Hypothalamus (tissue), 51 donors: ENCODE results near the gene TMEM184A.

Experiments
- DNase-seq, 51 donors: peaks; one replicate each; lab custom pipeline; 2025; lab: John Stamatoyannopoulos, UW

TMEM184A gene

DNA sequence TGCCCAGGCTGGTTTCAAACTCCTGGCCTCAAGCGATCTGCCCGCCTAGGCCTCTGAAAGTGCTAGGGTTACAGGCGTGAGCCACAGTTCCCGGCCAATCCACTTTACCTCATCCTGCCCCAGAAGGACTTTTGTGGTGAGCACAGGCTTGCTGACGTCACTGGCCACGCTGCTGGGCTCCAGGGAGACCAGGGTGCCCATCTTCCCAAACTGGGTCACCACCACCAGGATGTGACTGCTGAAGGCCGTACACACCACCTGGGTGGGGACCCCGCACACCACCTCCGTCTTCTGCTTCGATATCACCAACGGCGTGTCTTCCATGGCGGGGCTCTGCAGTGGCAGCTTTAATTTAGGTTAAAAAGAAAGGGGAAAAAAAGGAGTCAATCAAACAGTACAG is 13.0 kb upstream of the TMEM184A start:
- DNase-seq = no peak

DNA sequence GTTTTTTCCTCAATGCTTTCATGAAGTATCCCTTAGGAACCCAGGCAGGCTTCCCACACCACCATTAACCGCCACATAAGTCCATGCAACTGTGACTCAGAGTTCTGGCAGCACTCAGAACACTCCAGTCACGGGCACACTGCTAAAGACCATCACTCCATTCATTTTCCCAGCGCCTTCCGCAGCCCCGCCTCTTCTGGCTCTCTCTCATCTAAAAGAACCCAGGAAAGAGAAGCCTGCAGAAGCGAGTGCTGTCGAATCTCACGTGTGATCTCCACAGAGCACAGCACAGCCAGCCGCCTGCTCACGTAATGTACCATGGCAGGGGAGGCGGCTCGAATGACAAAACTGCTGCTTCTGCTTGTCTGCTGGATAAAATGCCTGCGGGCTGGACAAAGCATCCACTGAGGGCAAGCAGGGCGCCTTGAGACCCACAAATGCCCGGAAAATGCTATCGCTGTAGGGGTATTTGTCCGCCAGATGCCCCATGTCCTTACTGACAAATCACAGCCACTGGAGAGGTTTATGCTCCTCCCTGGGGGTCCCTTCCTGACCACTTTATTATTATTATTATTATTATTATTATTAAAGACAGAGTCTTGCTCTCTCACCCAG is 12.0 kb upstream of the TMEM184A start:
- DNase-seq = peak in 1 of 51 donors; percentile 42

GRCh38 chr7:1567049-1567771 is 11.2 kb upstream of the TMEM184A start:
- peak in 2 of 51 donors; percentile 50 to 53 for DNase-seq

GRCh38 chr7:1566687-1567048 is 10.7 kb upstream of the TMEM184A start:
- no peak for DNase-seq

DNA sequence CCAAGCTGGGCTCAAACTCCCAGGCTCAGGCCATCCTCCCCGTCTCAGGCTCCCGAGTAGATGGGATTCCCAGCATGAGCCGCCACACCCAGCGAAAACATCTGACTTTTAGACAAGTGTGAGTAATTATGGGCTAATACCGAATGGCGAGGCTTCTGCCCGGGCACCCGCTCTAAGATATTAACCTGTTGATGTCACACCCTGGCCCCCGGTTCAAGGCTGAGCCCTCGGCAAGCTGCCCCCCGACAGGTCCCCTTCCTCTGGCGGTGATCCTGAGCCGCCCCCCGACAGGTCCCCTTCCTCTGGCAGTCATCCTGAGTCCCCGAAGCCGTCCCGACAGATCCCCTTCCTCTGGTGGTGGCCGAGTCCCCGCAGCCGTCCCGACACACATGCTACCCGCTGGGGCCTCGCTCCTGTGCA is 8.6 kb upstream of the TMEM184A start:
- DNase-seq = no peak

- no peak for DNase-seq
Observed at GRCh38 chr7:1563981-1564602, 8.1 kb upstream of the TMEM184A start.

GRCh38 chr7:1562597-1563051 is 6.6 kb upstream of the TMEM184A start:
- no peak for DNase-seq

DNA sequence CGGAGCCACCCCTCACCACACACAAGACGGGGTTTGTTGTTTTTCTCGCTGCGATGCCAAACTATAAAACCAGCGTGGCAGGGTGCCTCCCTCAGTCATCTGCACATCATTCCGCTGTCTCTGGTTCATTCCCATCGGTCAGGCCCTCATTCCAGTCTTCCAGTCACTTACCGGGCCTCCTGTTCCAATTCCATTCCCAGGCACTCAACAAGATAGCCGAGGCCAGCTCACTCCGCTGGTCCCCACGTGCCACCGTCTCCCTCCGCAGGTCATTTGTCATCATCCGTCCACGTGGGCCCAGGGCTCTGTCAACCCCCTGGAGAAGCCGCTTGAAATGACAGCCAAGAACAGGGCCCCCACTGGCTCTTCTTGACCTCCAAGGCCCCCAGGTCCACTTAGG is 6.1 kb upstream of the TMEM184A start:
- no peak for DNase-seq

DNA sequence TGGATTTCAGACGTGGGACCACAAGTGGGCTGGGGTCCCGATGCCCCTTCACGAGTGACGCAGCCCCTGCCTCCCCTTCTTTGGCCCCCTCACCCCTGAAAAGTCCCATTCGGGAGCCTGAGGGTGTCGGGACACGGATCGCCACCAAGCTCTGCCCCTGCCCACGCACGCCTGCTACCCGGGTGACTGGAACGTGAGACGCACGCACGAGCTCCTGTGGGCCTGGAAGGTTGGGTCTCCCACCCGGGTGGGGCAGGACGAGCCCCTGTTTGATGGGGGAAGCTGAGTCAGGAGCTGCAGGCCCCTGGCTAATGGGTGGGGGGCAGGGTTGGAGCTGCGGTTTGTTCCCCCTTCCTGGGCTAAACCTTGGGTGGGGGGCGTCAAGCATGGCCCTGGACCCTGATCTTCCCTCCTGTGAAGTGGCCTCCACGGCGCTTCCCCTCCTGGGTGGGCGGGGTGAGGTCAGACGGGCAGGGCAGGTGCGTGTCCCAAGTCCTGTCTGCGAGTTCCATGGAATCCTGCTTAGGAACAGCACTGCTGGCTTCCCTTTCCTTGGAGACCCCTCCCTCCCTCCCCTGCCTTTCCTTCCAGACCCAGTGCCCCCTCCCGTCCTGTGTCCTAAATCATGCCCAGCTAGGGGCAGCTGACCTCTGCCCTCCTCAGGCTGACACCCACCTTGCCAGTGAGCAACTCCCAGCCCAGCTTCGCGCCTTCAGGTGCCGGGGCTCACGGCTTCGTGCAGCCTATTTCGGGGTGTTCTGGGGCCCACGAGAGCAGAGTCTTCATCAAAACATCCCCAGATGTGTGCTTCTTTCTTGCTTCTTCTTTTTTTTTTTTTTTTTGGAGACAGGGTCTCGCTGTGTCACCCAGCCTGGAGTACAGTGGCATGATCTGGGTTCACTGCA is 5.3 kb upstream of the TMEM184A start:
- no peak for DNase-seq

DNA sequence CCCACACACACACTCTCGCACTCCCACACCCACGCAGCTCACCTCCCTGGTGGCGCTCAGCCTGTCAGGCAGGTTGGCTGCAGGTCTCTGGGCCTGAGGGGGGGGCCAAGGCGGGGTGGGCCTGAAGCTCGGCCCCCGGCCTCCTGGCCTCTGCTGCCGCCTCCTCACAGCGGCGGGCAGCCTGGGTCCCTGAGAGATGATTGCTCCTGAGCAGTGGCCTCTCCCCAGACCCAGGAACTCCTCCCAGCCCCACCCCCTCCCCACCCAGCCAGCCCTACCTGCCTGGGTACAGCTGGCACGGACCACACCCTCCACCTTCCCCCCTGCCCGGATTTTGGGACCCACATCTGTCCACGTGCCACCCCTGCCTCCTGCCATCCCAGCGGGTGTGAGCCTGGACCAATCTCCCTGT is 4.6 kb upstream of the TMEM184A start:
- no peak for DNase-seq

DNA sequence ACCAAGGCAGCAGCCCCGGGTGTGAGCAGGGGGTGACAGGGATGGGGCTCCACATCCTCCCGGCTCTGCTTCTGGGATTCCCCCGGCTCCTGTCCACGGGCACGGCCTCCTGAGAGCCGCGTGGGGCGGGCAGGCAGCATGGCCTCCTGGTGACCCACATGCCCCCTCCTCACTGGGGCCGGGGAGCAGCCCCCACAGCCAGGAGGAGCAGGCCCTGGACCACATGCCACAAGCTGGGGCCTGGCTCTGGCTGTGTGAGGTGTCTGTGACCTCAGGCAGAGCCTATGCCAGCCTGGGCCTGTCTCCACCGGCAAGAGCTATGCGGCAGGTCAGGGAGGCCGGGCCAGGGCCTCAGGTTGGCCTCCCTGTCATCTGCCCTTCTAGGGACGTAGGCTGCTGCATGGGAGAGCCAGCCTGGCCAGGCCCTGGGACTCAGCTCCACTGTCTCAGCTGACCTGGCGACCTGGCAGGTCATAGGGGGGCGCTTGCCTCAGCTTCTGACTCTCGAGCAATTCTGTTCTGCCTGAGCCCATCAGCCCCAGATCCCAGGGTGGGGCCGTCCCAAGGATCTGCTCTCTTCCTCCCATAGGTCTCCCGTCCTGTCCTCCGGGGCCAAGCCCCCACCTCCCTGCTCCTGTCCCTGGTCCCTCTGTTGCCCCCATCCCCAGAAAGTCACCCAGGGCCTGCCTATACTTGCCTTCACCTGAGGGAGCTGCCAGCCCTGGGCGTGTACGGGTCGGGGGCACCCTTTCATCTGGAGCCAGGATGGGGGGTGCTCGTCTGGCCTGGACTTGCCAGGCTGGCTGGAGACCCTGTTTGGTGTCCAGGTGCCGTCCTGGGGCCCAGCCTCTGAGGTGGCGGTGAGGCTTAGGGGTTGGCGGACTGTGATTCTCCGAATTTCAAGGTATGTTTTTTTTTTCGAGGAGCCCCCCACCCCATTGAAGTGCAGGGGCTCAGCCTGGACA is 3.9 kb upstream of the TMEM184A start:
- no peak for DNase-seq

DNA sequence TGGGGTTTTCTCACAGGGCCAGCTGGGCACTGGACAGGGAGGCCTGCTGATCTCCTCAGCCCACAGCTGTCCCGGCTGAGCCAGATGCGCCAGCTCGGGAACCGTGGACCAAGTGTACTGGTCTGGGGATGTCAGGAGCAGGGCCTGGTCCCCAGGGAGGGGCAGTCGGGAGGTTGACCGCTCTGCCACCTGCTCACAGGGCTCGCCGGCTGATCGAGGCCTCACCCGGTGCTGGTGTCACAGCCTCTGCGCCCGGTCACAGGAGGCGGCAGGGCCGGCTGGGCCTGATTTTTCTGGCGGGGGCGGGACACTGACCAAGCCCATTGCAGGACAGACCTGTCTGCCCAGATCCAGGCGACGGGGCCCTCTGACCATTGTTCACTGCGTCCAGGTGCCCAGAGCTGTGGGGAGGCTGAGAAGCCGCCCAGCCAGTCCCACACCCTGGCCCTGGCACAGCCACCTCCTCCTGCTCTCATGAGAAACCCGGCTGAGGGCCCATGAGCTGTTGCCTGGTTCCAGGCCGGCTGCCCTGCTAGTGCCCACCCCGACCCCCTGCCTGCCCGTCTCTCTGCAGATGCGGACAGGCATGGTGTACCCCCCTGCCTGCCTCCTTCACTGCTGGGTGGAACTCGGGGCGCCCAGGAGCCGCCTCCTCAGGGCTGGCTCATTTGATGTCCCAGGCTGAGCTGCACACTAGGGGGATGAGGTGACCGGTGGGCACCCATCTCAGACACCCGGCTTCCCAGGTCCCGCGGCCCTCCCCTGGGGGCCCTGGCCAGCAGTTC is 3.0 kb upstream of the TMEM184A start:
- no peak for DNase-seq

DNA sequence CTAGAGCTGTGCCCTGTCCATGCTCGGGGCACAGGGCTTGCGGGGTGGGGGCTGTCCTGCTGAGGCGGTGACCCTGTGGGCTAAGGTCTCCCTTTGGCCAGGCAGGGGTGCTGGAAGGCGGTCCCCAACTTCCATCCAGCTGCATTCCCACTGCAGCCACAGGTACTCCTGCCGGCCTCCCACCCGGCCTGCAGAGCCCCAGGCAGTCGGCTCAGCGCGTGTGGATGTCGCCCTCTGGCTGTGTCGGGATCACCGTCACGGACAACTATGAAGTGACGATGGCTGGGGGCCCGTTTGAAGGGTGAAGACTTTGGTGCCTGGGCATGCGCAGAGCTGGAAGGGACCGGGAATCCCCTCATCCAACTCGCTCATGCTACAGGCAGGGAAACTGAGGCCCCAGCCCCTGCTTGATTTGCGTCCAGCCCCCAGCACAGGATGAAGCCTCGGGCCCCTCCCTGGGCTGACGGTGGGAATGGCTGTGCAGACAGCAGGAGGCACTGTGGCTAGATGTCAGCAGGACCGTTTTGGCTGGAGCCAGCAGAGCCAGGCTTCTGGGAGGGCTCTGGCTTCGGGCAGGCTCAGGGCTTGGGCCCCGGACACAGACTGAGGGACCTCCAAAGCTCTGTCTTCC is 2.3 kb upstream of the TMEM184A start:
- DNase-seq = no peak

DNA sequence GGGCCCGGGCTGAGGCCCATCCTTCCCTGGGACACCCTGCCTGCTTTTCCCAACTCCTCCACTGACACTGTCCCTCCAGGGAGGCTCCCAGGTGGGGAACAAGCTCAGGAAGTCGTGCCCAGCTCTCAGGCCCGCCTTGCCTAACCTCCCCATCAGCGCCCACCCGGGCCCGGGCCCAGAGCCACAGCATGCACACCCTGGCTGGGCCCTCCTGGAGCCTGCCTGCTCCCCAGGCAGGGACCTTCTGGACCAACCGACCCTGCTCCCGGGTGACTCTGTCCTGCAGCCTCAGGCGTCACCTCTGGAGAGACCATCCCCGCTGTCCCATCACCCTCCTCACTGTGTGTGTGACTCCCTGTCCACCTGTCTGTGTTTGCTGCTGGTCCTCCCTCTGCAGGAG is 1.8 kb upstream of the TMEM184A start:
- no peak for DNase-seq

- no peak for DNase-seq
Observed at GRCh38 chr7:1557006-1557405, 1.0 kb upstream of the TMEM184A start.

- DNase-seq = no peak
Observed at GRCh38 chr7:1555046-1555812, 776 bp downstream of the TMEM184A start.

DNA sequence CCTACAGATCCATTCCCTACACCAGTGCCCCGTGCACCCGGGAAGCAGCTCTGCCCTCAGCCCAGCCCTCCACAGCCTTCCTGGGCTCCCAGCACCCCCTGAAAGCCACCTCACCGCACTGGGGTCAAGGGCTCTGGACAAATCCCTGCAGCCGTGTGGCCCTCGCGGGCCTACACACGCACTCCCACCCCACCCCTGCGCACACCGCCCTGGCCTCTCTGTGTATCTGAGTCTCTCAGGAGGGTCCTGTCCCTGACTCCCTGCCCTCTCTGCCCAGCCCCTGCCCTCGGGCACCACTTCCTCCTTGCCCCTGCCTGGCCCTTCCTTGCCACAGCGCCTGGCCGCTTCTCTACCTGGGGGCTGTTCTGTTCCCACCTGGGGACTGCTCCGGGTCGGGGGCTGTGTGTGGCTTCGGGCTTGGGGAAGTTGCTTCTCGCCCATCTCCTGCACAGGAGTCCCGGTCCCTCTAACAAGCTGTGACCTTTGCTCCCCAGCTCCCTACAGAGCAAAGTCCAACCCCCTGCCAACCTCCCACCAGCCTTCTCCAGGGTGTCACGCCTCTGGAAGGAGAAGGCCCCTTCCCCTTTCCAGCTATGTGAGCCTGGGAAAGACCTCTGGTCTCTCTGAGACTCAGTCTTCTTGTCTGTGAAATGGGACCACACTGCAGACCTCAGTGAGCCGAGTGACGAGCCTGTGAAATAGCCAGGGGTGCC is 1.5 kb downstream of the TMEM184A start:
- no peak for DNase-seq
